HG02588 (cell line): ENCODE data around the gene STYXL1.

Source experiments
- ATAC-seq: cut with Tn5 transposase; IDR thresholded peaks from one replicate; pipeline ENCODE4 v1.9.1; 2021; ENCODE audit warnings: mild to moderate bottlenecking, moderate library complexity; ENCODE audit not compliant: unreplicated experiment

STYXL1 gene

DNA sequence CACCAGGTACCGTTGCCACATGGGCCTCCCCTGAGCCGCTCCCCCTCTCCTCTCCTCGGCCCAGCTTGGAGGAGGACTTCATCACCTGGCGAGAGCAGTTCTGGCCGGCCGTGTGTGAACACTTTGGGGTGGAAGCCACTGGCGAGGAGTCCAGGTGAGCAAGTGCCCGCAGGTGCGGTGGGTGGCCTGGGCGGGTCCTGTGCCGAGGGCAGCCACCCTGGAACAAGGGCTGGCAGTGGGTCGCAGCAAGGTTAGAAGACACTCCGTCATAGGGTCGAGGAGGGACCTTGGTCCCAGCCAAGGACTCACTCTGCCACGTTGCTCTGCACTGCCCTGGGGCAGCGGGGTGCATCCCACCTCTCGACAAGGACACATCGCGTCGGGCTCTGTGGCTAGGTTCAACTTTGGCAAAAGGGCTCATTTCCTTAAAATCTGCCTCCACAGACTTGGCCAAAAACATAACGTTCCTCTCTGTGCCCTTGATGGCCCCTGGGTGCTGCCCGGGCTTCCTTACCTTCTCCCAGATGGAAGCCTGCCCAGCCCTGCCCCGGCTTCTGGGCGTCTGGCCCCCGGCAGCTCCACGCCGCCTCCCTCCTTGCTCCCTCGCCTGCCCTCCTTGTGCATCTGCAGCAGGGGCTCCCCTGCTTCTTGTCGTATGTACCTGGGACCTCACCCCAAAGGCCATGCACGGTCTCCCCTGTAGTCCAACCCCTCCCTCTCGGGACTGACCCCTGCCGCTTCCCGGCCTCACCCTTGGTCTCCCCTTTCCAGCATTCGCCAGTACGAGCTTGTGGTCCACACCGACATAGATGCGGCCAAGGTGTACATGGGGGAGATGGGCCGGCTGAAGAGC is 66.1 kb downstream of the STYXL1 start:
- ATAC-seq = no peak

DNA sequence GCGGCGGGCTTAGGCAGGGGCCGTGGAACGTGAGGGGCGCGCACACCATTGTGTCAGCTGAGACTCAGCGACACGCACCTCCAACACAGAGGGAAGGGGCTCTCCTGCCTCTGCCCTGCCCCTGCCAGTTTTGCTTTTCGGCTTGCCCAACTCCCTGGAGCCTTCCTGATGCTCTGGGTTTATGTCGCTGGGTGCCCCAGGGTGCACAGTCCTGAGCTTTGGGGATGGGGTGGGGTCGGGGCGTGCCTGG is 66.7 kb downstream of the STYXL1 start:
- ATAC-seq = no peak

DNA sequence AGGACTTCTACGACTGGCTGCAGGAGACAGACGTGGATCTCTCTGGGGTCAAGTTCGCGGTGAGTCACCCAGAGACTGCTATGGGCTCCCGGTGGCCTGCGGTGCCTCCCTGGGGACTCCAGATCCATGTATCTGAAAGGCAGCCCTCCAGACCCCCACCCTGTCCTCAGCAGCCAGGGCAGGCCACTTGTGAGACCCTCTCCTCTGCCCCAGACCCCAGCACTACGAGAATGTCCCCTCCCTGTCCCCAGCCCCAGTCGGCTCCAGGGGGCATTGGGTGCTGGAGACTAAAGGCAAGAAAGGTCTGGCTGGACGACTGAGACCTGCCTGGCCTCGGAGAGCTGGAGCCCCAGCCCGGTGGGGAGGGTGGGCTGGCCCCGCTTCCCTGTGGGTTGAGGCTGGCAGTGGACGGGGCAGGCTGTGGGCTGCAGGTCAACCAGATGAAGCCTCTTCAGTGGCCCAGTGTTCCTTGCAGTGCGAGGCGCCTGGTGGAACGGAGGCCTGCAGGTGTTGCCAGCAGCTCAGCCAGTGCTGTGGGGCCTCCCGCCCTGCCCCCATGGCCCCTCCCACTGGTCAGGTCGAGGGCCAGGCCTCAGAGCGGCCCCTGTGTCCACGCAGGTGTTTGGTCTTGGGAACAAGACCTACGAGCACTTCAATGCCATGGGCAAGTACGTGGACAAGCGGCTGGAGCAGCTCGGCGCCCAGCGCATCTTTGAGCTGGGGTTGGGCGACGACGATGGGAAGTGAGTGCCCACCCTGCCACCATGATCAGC is 67.2 kb downstream of the STYXL1 start:
- no peak for ATAC-seq

DNA sequence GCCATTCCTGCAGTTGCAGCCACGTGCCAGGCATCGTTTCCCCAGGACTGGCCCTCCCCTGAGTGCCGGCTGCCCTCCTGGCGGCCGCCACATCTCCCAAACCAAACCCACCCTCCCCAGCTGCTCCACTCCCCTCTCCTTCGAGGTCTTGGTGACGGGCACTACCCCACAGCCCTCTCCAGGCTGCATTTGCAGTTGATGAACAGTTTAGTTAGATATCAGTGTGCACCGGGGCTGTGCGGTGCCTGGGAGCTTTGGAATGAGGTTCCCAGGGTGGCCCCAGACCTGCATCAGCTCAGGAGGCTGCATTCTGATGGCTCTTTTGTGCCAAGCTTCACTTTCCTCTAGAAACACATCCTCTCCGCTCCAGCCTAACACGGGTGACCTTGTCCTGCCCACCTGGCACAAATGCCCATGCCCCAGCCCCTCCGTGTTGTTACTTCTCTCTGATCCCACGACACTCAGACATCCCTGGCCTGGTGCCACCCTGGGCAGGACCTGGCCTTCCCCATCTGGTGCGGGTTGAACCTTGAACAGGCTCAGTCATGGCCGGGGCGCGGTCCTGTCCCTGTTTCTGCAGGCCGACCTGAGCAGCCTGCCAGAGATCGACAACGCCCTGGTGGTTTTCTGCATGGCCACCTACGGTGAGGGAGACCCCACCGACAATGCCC is 67.9 kb downstream of the STYXL1 start:
- no peak for ATAC-seq

DNA sequence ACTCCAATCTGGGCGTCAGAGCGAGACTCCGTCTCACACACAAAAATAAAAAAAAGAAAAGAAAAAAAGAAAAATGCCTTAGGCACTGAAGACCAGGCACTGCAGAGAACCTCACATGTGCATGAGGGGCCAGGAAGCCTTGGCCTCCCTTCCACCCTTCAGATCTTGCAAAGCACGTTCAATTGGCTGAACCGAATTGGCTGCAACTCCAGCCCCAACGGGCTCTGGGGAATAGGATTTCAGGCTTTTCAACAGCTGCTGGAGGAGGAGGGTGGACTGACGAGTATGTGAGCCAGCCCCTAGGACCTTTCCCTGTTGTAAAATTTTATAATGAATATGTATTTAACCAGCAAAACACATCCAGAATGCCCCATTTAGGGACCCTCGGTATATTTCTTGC is 70.1 kb downstream of the STYXL1 start:
- no peak for ATAC-seq

DNA sequence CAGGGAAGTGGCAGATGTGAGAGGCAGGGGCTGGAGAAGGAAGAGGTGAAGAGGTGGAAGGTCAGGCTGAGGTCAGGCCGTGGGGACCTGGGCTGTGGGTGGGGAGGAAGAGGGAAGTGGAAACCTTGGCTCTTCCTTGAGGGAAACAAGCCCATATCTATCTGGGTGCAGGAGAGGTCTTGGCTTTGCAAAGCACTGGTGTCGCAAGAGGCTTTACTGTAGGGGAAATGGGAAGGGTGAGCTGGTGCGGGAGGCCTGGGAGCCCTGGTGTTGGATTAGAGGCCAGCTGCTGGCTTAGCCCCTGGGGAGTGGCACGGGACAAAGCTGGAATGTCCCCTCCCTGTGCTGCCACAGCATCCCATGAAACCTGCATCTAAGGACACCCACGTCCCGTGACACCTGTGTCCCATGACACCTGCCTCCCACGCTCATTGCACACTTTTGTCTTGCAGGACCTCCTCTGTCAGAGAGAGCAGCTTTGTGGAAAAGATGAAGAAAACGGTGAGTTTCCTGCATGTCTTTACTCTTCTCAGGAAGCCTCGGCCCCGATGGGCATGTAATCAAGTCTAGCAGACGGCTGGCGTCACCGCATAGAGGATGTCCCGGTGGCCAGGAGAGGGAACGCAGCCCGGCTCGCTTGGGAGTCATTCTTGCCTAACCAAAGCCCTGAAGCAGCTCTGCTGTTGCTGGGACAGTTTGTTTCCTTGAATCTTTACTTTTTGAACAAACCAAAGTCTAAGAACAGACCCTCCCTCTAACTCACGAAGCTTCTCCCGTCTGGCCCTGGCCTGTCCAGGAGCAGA is 75.6 kb downstream of the STYXL1 start:
- no peak for ATAC-seq

DNA sequence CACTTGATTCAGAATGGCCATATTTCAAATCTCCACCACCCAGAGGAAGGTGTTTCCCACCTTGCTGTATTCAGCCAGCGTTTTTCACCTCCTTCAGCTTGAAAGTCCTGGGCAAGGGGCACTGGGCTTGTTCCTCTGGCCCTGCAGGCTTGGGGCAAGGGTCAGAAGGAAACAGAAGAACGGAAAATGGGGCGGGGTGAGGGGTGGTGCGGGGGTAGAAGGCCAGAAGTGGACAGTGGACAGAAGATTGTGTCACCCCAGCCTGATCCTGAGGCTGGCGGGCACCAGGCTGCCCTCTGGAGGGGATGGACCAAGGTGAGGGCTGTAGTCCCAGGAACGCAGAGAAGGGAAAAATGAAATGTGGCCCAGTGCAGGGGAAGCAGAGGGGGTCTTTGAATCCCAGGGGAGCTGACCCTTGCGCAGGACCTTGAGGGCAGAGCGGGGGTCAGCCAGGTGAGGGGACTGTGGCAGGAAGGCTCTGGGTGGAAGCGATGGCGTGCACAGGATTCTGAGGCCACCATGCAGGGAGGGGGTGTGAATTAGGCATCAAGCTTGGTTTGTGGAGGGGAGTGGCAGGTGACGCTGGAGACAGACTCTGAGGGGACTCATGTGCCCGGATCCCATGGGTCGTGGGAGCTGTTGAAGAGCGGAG is 76.4 kb downstream of the STYXL1 start:
- no peak for ATAC-seq

DNA sequence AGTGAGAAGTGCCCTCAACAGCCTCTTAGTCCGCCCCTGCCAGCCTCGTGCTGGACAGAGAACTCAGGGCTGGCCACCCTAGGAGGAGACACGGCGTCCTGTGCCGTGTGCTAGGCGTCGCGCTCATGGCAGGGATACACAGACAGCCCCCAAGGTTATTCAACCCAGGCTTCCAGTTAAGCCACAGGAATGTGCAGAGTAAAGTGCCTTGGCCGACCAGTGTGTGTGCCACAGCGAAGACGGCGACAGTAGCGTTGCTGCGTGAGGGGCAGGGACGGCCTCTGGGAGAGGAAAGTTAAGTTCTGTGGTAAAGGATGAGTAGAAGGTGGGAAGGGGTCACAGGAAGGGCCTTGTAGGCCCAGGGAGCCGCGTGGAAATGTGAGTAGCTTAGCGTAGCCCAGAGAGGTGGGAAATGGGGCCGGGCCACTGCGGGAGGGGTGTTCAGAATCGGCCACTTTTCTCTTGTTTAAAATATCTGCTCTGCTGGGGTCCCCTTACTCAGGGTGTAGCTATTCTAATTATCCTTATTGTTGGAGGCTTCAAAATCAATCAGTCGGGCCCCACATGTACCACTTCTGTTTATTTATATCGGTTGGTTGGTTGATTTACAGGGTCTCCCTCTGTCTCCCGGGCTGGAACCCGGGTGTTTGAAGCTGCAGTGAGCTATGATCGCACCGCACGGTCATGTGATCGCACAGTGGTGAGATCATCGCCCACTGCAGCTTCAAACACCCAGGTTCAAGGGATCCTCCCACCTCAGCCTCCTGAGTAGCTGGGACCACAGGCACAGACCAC is 77.9 kb downstream of the STYXL1 start:
- ATAC-seq = no peak

DNA sequence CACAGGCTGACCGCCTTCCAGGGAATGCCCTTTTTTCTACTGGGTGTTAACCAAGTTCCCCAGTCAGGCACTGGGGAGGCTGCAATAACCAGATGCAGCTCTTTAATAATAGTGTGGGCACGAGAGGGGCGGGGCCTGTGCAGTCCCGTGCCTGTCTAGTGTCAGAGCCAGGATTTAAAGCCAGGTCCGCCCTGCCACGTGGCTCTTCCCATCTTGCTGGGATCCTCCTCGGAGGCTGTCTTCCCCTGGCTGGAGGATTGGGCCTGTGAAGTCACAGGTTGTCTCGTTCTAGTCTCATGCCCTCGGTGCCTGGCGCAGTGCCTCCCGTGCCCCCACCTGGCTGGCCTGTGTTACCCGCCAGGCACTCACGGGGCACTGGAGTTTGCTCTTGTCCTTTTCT is 78.6 kb downstream of the STYXL1 start:
- ATAC-seq = no peak

DNA sequence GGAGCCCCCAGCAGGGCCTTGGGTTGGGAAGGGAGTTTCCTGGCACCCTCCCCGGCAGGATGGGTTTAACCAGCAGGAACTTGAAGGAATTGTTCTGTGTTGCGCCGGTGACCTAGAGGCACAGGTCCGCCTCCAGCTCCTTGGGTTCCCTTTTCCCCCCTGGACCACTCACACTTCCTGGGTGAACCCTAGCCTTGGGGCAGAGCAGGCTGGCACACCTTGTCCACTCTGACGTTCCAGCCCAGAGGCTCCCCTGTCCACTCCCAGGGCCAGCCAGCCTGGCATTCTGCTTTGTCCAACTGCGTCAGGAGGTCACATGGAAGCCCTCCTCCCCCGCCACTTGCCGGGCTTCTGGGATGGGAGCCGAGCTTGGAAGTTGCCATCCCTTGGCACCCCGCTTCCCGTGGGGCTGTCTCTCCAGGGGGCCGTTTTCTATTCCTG is 79.2 kb downstream of the STYXL1 start:
- ATAC-seq = no peak

DNA sequence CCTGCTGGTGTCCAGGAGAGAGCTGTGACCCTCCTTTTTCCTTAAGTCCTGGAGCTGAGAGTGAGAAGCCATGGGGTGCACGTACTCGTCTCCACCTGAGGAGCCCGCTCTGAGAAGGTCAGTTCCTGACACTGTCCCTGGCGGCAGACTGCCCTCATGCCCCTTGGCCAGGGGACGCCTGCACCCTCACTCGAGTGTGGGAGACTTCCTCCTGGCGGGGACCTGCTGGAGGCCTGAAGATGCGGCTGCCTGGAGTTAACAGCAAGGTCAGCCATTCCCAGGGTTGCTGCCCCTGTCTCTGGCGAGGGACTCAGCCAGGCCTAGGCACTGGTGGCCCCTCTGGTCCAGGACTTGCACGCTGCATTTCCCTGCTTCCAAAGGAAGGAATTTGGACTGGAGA is 79.8 kb downstream of the STYXL1 start:
- ATAC-seq = no peak

DNA sequence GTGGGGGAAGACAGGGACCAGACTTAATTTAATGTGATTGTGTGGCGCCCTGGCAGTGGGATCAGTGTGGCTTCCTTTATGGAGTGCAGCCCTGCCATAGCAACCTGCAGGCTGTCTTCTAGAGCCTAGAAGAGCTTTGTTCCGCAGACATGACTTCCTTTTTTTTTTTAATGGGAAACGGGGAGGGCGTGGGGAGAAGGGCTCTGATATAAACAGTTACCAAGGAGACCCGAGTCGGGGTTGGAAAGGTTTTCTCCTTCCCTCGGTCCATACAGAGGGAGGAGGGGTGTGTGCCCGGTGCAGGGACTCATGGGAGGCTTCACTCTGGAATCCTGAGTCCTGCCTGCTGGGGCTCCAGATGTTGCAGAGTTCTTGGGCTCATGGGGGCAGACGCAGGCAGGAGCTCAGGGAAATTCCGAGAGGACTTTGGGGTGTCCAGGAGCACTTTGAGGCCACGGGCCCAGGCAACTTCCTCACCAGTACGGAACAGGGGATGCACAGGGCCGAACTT is 80.3 kb downstream of the STYXL1 start:
- ATAC-seq = no peak

DNA sequence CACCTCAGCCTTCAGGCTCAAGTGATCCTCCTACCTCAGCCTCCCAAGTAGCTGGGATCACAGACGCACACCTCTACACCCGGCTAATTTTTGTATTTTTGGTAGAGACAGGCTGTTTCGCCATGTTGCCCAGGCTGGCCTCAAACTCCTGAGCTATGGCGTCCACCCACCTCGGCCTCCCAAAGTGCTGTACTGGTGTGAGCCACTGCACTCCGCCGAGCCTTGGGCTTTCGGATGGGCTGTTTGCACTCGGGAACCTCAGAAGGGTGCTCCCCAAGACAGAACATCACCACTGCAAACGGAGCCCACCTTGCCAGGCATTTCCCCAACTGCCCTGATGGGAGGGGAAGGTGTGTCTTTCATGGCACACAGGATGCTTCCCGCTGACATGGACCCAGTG is 80.7 kb downstream of the STYXL1 start:
- ATAC-seq = no peak

DNA sequence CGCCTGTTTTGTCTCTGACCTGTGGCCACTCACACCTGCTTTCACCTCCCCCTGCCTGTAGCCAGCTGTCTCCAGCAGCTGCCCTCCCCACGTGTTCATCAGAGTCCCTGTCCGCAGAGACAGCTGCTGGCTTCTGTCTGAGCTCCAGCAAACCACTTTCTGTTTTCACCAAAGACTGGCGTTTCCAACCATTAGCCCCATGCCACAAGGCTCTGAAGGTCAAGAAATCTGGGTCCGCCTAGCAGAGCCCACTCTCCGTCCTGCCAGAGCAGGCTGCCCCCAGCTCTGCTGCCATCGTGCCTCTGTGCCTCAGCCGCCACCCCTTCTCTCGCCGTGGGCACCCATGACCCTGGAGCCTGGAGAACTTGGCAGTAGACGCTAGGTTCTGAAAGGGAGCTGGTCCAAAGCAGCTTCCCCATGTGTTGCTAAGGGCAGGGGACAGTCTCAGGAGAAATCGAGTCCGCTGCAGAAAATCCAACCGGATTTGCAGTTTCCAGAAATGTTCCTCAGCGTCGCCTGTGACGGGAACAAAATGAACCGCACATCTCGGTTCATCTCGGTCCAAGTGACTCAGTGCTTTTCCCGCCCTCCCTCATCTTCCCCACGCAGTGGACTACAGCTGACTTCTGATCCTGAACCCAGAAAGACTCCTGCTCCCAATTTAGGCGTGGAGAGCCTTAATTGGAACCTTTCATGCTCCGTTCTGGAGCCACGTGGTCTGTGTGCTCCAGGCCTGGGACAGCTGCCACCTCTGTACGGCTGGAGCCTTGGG is 81.4 kb downstream of the STYXL1 start:
- ATAC-seq = no peak

DNA sequence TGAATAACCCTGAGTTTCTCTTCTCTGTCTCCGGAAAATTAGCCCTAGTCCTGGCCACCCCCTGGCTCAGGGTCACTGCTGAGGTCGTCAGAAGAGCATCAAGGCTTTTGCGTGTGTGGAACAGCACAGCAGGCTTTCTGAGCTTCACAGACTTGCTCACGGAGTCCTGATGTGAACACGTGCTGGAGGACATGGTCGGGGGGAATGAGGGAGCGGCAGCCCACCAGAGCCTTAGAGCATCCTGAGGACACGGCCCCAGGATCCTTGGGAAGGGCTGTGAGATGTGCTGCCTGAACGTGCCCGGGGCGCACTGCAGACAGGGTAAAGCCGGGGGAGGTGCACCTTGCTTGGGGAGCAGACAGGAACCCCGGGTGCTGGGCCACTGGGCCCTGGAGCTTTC is 82.2 kb downstream of the STYXL1 start:
- ATAC-seq = no peak

DNA sequence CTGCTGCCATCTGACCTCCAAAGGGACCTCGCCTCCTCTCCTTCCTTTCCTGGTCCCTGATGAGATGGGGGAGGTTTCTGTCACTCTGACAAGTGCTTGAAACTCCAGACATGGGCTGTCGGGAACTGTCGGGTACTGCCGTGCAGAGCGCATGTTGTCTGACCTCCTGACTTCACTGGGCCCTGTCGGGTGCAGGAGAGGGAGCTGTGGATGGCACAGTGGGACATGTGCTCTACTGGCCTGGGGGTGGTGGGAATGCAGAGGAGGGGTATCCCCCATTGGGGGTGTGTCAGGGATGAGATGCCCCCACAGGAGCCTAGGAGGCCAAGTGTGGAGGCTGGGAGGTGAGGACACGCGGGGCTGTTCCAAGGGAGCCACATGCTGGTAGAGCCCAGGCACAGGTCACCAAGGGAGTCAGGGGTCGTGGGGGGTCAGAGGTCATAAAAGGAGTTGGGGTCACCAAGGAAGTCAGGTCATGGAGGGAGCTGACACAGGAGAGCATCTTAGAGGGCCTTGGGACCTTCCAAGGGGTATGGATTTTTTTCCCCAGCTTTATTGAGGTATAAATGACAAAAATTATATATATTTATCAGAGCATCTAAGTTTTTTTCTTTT is 84.3 kb downstream of the STYXL1 start:
- no peak for ATAC-seq

DNA sequence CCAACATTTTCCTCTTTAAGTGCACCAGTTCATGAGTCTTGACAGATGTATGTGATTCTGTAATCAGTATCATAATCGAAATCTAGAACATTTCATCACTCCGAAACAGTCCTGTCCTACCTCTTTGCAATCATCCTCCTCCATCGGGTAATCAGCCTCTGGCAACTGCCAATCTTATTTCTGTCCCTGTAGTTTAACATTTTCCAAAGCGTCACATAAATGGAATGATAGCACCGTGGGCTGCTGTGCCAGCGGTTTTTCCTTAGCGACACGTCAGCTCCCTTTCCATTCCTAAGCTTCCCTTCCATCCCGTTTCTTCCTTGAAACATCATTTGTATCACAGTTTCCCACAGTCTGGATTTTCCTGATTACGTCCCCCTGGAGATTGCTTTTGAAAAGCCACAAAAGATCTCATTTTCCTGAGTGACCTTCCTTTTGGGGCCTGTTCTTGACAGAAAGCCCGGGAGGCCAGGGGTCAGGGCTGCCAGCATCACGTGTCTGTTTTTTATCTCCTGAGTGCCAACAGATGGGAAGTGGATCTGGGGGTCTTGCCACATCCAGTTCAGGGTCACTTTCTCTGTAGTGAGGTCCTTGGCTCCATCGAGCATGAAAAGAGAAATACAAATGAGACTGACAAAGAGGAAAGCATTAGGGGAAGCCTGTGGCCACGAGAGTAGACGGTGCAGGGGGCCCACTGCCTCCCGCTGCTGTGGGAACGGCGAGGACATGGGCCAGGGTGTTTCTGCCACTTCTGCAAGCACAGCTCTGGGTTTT is 85.0 kb downstream of the STYXL1 start:
- ATAC-seq = no peak

DNA sequence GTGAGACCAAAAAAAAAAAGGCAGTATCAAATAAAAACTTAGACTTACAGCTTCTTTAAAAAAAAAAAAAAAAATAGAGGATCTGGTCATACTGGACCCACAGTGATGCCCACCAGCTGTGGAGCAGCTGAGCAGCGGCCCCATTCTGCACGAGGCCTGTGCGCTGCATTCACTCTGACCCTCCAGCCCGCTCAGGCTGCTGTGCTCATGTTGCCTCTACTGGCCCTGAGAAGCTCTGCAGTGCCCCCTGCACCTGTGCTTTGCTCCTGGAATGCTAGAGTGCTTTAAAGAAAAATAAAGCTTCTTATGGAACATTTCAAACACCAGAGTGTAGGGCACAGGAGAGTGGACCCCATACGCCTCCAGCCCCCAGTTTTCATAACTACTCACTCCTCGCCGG is 86.6 kb downstream of the STYXL1 start:
- no peak for ATAC-seq
